Hepatocyte (in vitro differentiated cells): ENCODE measurements around the gene CMKLR1. TPM values are rescaled to one million over a fixed set of nuclear protein-coding genes. Genes with fewer than 3 reads are reported as not detected.

Source experiments
- DNase-seq: peaks from one replicate; pipeline ENCODE4 v3.0.0-alpha.2; 2016; ENCODE audit warnings: low spot score
- H2AFZ ChIP-seq: fragments of 200-600 bp; sonication (generic); 2 replicates; pipeline ENCODE4 v1.6.0; 2016; ENCODE audit warnings: antibody characterized with exemption, mild to moderate bottlenecking
- H3K27ac ChIP-seq: fragments of 200-600 bp; sonication (generic); 2 replicates; pipeline ENCODE4 v1.5.1; 2016; ENCODE audit warnings: mild to moderate bottlenecking
- H3K27me3 ChIP-seq: fragments of 200-600 bp; sonication (generic); 2 replicates; pipeline ENCODE4 v1.6.1; 2016
- H3K36me3 ChIP-seq: fragments of 200-600 bp; sonication (generic); replicated peaks from 2 replicates; pipeline ENCODE4 v1.5.1; 2016; ENCODE audit warnings: low read depth; ENCODE audit not compliant: insufficient read depth
- H3K4me1 ChIP-seq: fragments of 200-600 bp; sonication (generic); 2 replicates; pipeline ENCODE4 v1.5.1; 2016; ENCODE audit warnings: mild to moderate bottlenecking, moderate library complexity; ENCODE audit not compliant: insufficient read depth
- H3K4me2 ChIP-seq: fragments of 200-600 bp; sonication (generic); 2 replicates; pipeline ENCODE4 v1.6.0; 2016
- H3K4me3 ChIP-seq: fragments of 200-600 bp; sonication (generic); 2 replicates; pipeline ENCODE4 v1.5.1; 2016; ENCODE audit warnings: mild to moderate bottlenecking
- H3K79me2 ChIP-seq: fragments of 200-600 bp; sonication (generic); 2 replicates; pipeline ENCODE4 v1.6.0; 2017; ENCODE audit warnings: mild to moderate bottlenecking
- H3K9me2 ChIP-seq: fragments of 200-600 bp; sonication (generic); replicated peaks from 2 replicates; pipeline ENCODE4 v1.6.0; 2017; ENCODE audit warnings: mild to moderate bottlenecking; ENCODE audit not compliant: insufficient read depth
- H3K9me3 ChIP-seq: fragments of 200-600 bp; sonication (generic); 2 replicates; pipeline ENCODE4 v1.5.1; 2016; ENCODE audit warnings: low read depth, mild to moderate bottlenecking
- H4K20me1 ChIP-seq: fragments of 200-600 bp; sonication (generic); 2 replicates; pipeline ENCODE4 v1.6.0; 2016; ENCODE audit warnings: mild to moderate bottlenecking; ENCODE audit not compliant: insufficient read depth, poor library complexity, severe bottlenecking
- CTCF ChIP-seq: fragments of 200-600 bp; sonication (generic); IDR thresholded peaks from 2 replicates; pipeline ENCODE4 v1.5.1; 2016; ENCODE audit warnings: antibody characterized with exemption, mild to moderate bottlenecking; ENCODE audit not compliant: poor library complexity
- EZH2 ChIP-seq: fragments of 200-600 bp; sonication (generic); IDR thresholded peaks from 2 replicates; pipeline ENCODE4 v1.6.1; 2016; ENCODE audit warnings: antibody characterized with exemption, mild to moderate bottlenecking, borderline replicate concordance
- EZH2phosphoT487 ChIP-seq: fragments of 200-600 bp; sonication (generic); IDR thresholded peaks from one replicate; pipeline ENCODE4 v1.6.1; 2018; ENCODE audit warnings: antibody characterized with exemption, mild to moderate bottlenecking, low read depth, moderate library complexity; ENCODE audit not compliant: unreplicated experiment, severe bottlenecking
- WGBS: methylation state at CpG from one replicate; pipeline ENCODE4 v1.1.6; 2016; ENCODE audit warnings: low lambda C conversion rate; ENCODE audit errors: missing lambda C conversion rate; 5-methylcytosine and 5-hydroxymethylcytosine counted together
- polyA plus RNA-seq: library from polyadenylated mRNA; unstranded; fragments of >200 nt; fragmentation: Nextera tagmentation; extraction: Ambion mirVana; gene quantifications from 2 replicates; pipeline ENCODE4 v1.2.1, GENCODE V29; 2016
- total RNA-seq: library from RNA; depleted of rRNA; stranded (reverse); fragments of >200 nt; gene quantifications from 2 replicates; pipeline ENCODE4 v1.2.3, GENCODE V29; 2014

The CMKLR1 gene
- total and polyA plus RNA-seq, 2 experiments from 2014 or later: 2.2 to 3.1 TPM

- no peak overlapping the region for H3K4me3 ChIP-seq
- 89% methylated on average over 5 of the region's 5 CpGs for WGBS
- H3K4me2 ChIP-seq: no peak overlapping the region
- no peaks in the 10 kb centered on the region for H3K9me2 ChIP-seq
- H2AFZ ChIP-seq: no peak overlapping the region
- no peak overlapping the region for H3K27ac ChIP-seq
- H4K20me1 ChIP-seq: no peaks in the 10 kb centered on the region
- H3K79me2 ChIP-seq: no peaks in the 10 kb centered on the region
- no peaks in the 10 kb centered on the region for H3K4me1 ChIP-seq
- H3K27me3 ChIP-seq: no peaks in the 10 kb centered on the region
- no peak for DNase-seq
- no peak for TF ChIP-seq EZH2
- no peak for TF ChIP-seq CTCF
- no peak for TF ChIP-seq EZH2phosphoT487
- H3K9me3 ChIP-seq: no peaks in the 10 kb centered on the region
- no peaks in the 10 kb centered on the region for H3K36me3 ChIP-seq
Measured at GRCh38 chr12:108370415-108370814, 31.3 kb upstream of the CMKLR1 start.

- H4K20me1 ChIP-seq: no peaks in the 10 kb centered on the region
- no peak overlapping the region for H3K27ac ChIP-seq
- H2AFZ ChIP-seq: no peak overlapping the region
- DNase-seq: no peak
- 81% methylated on average over 5 of the region's 5 CpGs for WGBS
- no peaks in the 10 kb centered on the region for H3K27me3 ChIP-seq
- H3K79me2 ChIP-seq: no peaks in the 10 kb centered on the region
- H3K9me3 ChIP-seq: no peaks in the 10 kb centered on the region
- no peaks in the 10 kb centered on the region for H3K4me1 ChIP-seq
- no peaks in the 10 kb centered on the region for H3K9me2 ChIP-seq
- H3K4me2 ChIP-seq: no peak overlapping the region
- TF ChIP-seq EZH2 (no peak), CTCF (no peak), EZH2phosphoT487 (no peak)
- H3K36me3 ChIP-seq: no peaks in the 10 kb centered on the region
- H3K4me3 ChIP-seq: no peak overlapping the region
Measured at GRCh38 chr12:108369736-108370396, 30.8 kb upstream of the CMKLR1 start.

- TF ChIP-seq CTCF: no peak
- TF ChIP-seq EZH2: no peak
- no peak for TF ChIP-seq EZH2phosphoT487
- H3K27ac ChIP-seq: no peak overlapping the region
- no peak overlapping the region for H3K4me2 ChIP-seq
Measured at GRCh38 chr12:108368089-108368488, 29.0 kb upstream of the CMKLR1 start.

More at GRCh38 chr12:108368089-108368488, 29.0 kb upstream of the CMKLR1 start:
- WGBS: 87% methylated on average over 2 of the region's 2 CpGs
- Histone ChIP-seq H3K27me3 (no peaks in the 10 kb centered on the region), H4K20me1 (no peaks in the 10 kb centered on the region), H3K9me3 (no peaks in the 10 kb centered on the region), H3K36me3 (no peaks in the 10 kb centered on the region), H3K4me3 (no peak overlapping the region), H2AFZ (no peak overlapping the region), H3K79me2 (no peaks in the 10 kb centered on the region), H3K4me1 (no peaks in the 10 kb centered on the region), H3K9me2 (no peaks in the 10 kb centered on the region)
- no peak for DNase-seq
